NT2/D1 (cell line): Measurements from ENCODE around the gene CPE.

Experiments used
- SUZ12 ChIP-seq: IDR thresholded peaks from 2 replicates; pipeline ENCODE4 v1.6.1; 2011; ENCODE audit not compliant: insufficient read length, insufficient read depth; ENCODE audit errors: extremely low read depth
- YY1 ChIP-seq: IDR thresholded peaks from 2 replicates; pipeline ENCODE4 v1.6.1; 2011; ENCODE audit not compliant: insufficient read length, insufficient read depth

GRCh38 chr4:165335163-165335703 lies 43.6 kb upstream of the CPE start:
- TF ChIP-seq SUZ12 (no peak), YY1 (no peak)
